AG09309 (cell line): ENCODE results near the gene MALRD1.

Experiments used
- DNase-seq: peaks from one replicate; pipeline ENCODE4 v3.0.0-alpha.2; 2010; ENCODE audit warnings: low read depth
- H3K4me3 ChIP-seq: 2 replicates; pipeline ENCODE4 v1.5.1; 2011; ENCODE audit warnings: mild to moderate bottlenecking, low read depth, low read length, moderate library complexity; ENCODE audit not compliant: control insufficient read depth
- CTCF ChIP-seq: IDR thresholded peaks from 2 replicates; pipeline ENCODE4 v1.5.1; 2011; ENCODE audit warnings: mild to moderate bottlenecking, low read depth, low read length, inconsistent platforms; ENCODE audit not compliant: insufficient read depth, control insufficient read depth; ENCODE audit errors: missing control alignments

Gene MALRD1

GRCh38 chr10:19252531-19252930 lies 203.9 kb downstream of the MALRD1 start:
- DNase-seq, result no peak
- H3K4me3 ChIP-seq, result no peak overlapping the region
- no peak for TF ChIP-seq CTCF

- no peak for TF ChIP-seq CTCF
- H3K4me3 ChIP-seq, result no peak overlapping the region
- DNase-seq, result no peak
These were observed 207.7 kb downstream of the MALRD1 start for GRCh38 chr10:19256331-19256730.

GRCh38 chr10:19263262-19263661 lies 214.7 kb downstream of the MALRD1 start:
- no peak for TF ChIP-seq CTCF
- DNase-seq, result no peak
- no peak overlapping the region for H3K4me3 ChIP-seq

- no peak overlapping the region for H3K4me3 ChIP-seq
- no peak for TF ChIP-seq CTCF
- DNase-seq, result no peak
These were observed 234.7 kb downstream of the MALRD1 start for GRCh38 chr10:19283285-19283684.

- H3K4me3 ChIP-seq, result no peak overlapping the region
- no peak for TF ChIP-seq CTCF
- DNase-seq, result no peak
These were observed 235.2 kb downstream of the MALRD1 start for GRCh38 chr10:19283786-19284185.

GRCh38 chr10:19290770-19291169 lies 242.2 kb downstream of the MALRD1 start:
- TF ChIP-seq CTCF, result no peak
- no peak overlapping the region for H3K4me3 ChIP-seq
- no peak for DNase-seq

- DNase-seq, result no peak
- TF ChIP-seq CTCF, result no peak
- H3K4me3 ChIP-seq, result no peak overlapping the region
These were observed 245.6 kb downstream of the MALRD1 start for GRCh38 chr10:19294233-19294632.
